Activated T-helper 17 cell treated with anti-CD3 and anti-CD28 coated beads, Interleukin-2, amount 50 U/mL, for 72 hours (primary cell): Measurements from ENCODE around the gene RILP. TPM values are rescaled to one million over a fixed set of nuclear protein-coding genes. Genes with fewer than 3 reads are reported as not detected.
"Not testable (repeated sequence)": the region's sequence is repeated elsewhere in the genome, so short reads cannot be mapped to it uniquely, and the experiment has no call there.

Source experiments
- ATAC-seq: fragments of 150-1000 bp; cut with Tn5 transposase; replicated peaks from 2 replicates; pipeline ENCODE4 v1.10.0; 2021; ENCODE audit warnings: mild to moderate bottlenecking, moderate library complexity
- H3K27ac Mint-ChIP-seq: one replicate; pipeline ENCODE4 v1.8.0; 2022; ENCODE audit warnings: mixed read lengths
- H3K27me3 Mint-ChIP-seq: one replicate; pipeline ENCODE4 v1.8.0; 2022; ENCODE audit warnings: mixed read lengths
- H3K36me3 Mint-ChIP-seq: one replicate; pipeline ENCODE4 v1.8.0; 2022; ENCODE audit warnings: low read depth, mild to moderate bottlenecking, mixed read lengths
- H3K4me1 Mint-ChIP-seq: one replicate; pipeline ENCODE4 v1.8.0; 2022; ENCODE audit warnings: mixed read lengths
- H3K4me3 Mint-ChIP-seq: one replicate; pipeline ENCODE4 v1.8.0; 2022; ENCODE audit warnings: mild to moderate bottlenecking, mixed read lengths
- H3K9me3 Mint-ChIP-seq: one replicate; pipeline ENCODE4 v1.8.0; 2022; ENCODE audit warnings: mixed read lengths
- total RNA-seq, 2 donors: library from RNA; stranded (reverse); gene quantifications; one replicate each; pipeline ENCODE4 v1.2.3, GENCODE V29; 2022

RILP gene
- total RNA-seq, 2 donors from 2014 or later: 2.4 to 6.1 TPM

- no peak overlapping the region for H3K27ac Mint-ChIP-seq
- H3K4me3 Mint-ChIP-seq: no peak overlapping the region
- no peak for ATAC-seq
- no peaks in the 10 kb centered on the region for H3K9me3 Mint-ChIP-seq
- H3K4me1 Mint-ChIP-seq: peaks cover 3% of the 10 kb centered on the region
- H3K36me3 Mint-ChIP-seq: peaks cover 87% of the 10 kb centered on the region
- no peaks in the 10 kb centered on the region for H3K27me3 Mint-ChIP-seq
Measured at GRCh38 chr17:1653735-1654134, 4.1 kb upstream of the RILP start.

DNA sequence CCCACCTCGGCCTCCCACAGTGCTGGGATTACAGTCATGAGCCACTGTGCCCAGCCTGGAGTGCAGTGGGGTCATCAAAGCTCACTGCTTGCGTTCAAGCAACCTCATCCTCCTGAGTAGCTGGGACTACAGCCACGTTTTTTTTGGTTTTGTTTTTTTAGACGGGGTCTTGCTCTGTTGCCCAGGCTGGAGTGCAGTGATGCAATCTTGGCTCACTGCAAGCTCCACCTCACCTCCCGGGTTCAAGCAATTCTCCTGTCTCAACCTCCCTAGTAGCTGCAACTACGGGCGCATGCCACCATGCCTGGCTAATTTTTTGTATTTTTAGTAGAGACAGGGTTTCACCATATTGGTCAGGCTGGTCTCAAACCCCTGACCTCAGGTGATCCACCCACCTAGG lies 3.1 kb upstream of the RILP start:
- not testable (repeated sequence) for H3K9me3 Mint-ChIP-seq, H3K27ac Mint-ChIP-seq, H3K4me3 Mint-ChIP-seq, ATAC-seq, H3K4me1 Mint-ChIP-seq, H3K27me3 Mint-ChIP-seq
- H3K36me3 Mint-ChIP-seq: peaks cover 77% of the 10 kb centered on the region

DNA sequence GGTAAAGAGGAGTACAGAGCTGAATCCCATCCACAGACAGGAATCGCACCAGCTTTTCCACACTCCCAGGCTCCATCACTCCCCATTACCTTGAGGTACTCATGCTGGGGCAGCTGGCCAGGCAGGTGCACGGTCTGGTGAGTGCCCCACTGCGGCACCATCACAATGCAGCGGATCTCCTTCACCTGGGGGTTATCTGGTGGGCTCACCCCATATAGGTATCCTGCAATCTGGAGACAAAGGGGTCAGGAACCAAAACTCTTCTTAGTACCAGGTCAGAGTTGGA lies 1.8 kb upstream of the RILP start:
- Mint-ChIP-seq H3K27me3 (no peaks in the 10 kb centered on the region), H3K27ac (no peak overlapping the region), H3K36me3 (peaks cover 65% of the 10 kb centered on the region), H3K4me1 (peaks cover 3% of the 10 kb centered on the region), H3K9me3 (no peaks in the 10 kb centered on the region), H3K4me3 (no peak overlapping the region)
- no peak for ATAC-seq

DNA sequence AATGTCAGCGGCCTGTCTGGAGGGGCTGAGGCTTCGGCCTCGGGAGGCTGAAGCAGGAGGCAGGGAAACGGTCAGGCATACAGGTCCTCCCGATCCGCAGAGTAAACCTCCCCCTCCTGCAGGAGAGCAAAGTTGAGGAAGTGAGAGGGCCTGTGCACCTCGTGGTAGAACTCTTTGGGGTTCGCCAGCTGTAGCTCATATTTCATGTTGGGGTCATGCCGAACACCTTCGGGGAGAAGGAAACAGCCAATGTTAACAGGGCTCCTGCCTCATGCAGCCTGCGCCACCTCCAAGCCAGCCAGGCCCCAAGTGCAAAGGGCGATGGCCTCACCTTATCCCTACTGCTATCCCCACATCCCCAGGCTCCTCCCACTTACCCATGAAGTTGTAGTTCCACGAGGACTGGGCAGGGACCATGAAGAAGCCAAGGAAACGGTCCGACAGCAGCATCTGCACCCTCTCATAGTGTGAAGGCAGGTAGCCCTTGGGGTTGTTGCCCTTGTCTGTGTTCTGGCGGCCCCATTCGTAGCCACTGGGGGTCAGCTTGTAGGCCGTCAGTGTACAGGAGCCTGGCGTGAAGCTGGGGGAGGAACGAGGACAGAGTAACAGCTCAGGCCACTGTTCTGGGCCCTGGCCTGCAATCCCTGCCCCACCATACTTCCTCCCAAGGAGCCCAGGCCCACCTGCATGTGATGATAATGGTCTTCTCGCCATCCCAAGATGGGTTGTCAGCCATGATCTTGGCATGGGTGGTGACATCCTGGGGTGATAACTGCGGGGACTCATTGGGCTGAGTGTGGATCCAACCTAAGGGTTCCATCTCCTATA lies 1.3 kb upstream of the RILP start:
- Mint-ChIP-seq H3K9me3 (no peaks in the 10 kb centered on the region), H3K4me1 (no peaks in the 10 kb centered on the region), H3K36me3 (peaks cover 59% of the 10 kb centered on the region), H3K27ac (no peak overlapping the region), H3K27me3 (no peaks in the 10 kb centered on the region), H3K4me3 (no peak overlapping the region)
- no peak for ATAC-seq

GRCh38 chr17:1648963-1649843 lies 463 bp downstream of the RILP start:
- Mint-ChIP-seq H3K27ac (no peak overlapping the region), H3K9me3 (no peaks in the 10 kb centered on the region), H3K36me3 (peaks cover 42% of the 10 kb centered on the region), H3K27me3 (no peaks in the 10 kb centered on the region), H3K4me3 (peak overlapping the region; percentile 52), H3K4me1 (peaks cover 4% of the 10 kb centered on the region)
- peak; percentile 82 for ATAC-seq

- H3K36me3 Mint-ChIP-seq: peaks cover 33% of the 10 kb centered on the region
- no peaks in the 10 kb centered on the region for H3K27me3 Mint-ChIP-seq
- ATAC-seq: no peak
- no peak overlapping the region for H3K27ac Mint-ChIP-seq
- no peaks in the 10 kb centered on the region for H3K9me3 Mint-ChIP-seq
- peaks cover 8% of the 10 kb centered on the region for H3K4me1 Mint-ChIP-seq
- H3K4me3 Mint-ChIP-seq: peak overlapping the region; percentile 52
Measured at GRCh38 chr17:1648173-1648962, 1.3 kb downstream of the RILP start.

GRCh38 chr17:1647802-1648171 lies 1.9 kb downstream of the RILP start:
- Mint-ChIP-seq H3K9me3 (no peaks in the 10 kb centered on the region), H3K27ac (no peak overlapping the region), H3K27me3 (no peaks in the 10 kb centered on the region), H3K4me1 (peaks cover 8% of the 10 kb centered on the region), H3K36me3 (peaks cover 27% of the 10 kb centered on the region), H3K4me3 (peak overlapping the region; percentile 52)
- ATAC-seq: no peak

DNA sequence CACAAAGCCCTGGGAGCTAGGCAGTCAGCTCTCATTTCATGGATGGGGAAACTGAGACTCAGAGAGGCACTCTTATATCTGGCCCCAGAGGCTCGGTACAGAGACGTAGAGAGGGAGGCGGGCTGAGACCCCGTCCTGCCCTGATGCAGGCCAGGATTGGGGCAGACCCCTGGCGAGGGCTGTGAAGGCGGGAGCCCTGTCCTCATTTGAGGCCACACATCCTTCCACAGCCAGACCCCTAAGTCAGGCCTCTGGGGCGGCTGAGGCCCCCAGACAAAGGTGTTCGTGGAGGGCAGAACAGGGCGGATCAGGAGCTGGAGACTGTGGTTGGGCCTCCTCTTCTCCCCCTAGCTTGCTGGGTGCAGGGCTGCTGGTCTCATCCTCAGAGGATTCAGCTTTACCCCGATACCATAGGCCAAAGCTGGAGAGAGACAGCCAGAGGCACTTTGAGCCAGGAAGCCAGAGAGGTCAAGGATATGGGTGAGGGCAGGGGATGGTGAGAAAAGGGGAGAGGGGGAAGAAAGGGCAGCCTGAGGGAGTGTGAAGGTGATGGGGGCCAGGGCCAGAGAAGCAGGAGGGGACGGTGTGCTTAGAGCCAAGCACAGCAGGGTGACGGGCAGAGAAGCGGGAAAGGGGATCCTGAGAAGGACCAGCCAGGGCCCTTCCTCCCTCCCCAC lies 3.3 kb downstream of the RILP start:
- Mint-ChIP-seq H3K36me3 (peaks cover 13% of the 10 kb centered on the region), H3K4me3 (peak overlapping the region; percentile 30), H3K9me3 (no peaks in the 10 kb centered on the region), H3K4me1 (peaks cover 8% of the 10 kb centered on the region), H3K27me3 (no peaks in the 10 kb centered on the region), H3K27ac (peak overlapping the region; percentile 30)
- no peak for ATAC-seq

DNA sequence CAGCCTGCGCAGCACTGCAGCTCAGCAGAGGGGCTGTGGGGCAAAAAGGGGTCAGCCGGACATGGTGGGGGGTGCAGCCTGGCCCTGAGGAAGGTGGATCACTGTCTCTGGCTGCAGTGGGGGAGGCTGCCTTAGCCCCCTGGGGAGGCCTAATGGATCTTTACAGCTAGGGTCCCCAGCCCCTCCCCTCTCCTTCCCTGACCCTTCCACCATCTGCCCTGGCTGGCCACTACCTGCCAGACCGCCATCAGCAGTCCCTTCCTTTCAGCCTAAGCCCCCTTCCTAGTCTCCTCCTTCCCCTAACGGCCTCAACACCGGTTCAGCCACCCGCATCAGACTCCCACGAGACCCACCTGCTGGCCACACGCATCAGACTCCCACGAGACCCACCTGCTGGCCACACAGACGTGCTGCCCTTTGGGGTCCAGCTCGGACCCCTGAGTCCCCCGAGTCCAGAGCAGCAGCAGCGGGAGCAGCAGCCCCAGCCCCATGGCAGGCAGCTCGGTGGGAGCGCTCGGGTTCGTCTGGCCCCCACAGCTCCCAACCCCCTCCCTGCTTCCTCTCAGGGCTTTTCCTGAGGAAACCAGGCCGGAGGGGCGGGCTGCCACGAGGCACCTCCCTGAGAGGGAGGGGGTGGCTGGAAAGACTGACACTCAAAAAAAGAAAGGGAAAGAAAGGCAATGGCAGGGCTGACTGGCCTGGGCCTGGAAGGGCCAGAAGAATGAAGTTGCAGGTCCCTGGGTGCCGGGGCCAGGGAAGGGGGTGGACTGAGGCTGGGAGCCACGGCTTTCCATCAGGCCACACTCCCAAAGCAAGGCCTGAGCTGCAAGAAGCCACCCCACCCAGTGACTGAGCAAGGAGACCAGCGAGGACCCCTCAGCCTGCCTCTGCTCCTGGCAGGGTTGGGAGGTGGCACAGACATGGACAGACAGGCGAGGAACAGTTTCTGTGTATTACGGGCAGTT lies 4.2 kb downstream of the RILP start, which contains the start of gene SCARF1:
Gene SCARF1 (minus strand): TSS at position 526 of the 965 bp plus-strand sequence. CDS start 35 bp downstream, at position 491.
- Mint-ChIP-seq H3K4me3 (peak within 1 kb of the TSS; percentile 85), H3K4me1 (peaks cover 8% of the 10 kb centered on the region), H3K27ac (peak within 1 kb of the TSS; percentile 93), H3K36me3 (peaks cover 7% of the 10 kb centered on the region), H3K9me3 (no peaks in the 10 kb centered on the region), H3K27me3 (no peaks in the 10 kb centered on the region)
- no peak for ATAC-seq

DNA sequence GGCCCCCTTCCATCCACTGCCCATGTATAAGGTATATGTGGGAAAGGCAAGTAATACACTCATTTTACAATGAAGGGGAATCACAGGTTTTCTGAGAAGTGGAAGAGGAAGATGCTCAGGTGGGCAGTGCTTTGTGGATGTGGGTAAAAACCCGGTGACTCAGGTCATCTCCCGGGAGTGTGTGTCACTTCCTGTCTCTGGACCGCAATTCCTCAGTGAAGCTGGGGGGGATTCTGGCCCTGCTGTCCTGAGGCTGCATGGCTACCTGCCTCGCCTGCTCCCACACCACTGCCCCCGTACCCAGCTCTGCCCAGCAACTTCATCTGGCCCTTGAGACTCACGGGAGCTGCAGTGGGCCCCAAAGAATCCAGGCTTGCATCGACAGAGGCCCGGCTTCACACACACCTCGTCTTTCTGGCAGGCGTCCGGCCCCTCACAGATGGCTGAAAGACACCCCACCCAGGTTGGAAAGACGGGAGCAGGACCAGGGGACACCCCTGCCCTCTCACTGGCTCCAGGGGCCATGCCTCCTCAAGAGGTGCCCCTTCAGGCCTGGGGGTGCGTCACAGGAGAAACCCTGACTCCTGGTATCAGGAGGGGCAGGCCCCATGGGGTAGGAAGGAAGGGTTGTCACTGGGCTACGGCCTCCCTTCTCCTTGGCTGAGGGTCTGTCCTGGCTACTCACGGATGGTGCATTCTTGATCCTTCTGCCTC lies 5.0 kb downstream of the RILP start:
- ATAC-seq: peak; percentile 59
- H3K27ac Mint-ChIP-seq: peak overlapping the region; percentile 93

DNA sequence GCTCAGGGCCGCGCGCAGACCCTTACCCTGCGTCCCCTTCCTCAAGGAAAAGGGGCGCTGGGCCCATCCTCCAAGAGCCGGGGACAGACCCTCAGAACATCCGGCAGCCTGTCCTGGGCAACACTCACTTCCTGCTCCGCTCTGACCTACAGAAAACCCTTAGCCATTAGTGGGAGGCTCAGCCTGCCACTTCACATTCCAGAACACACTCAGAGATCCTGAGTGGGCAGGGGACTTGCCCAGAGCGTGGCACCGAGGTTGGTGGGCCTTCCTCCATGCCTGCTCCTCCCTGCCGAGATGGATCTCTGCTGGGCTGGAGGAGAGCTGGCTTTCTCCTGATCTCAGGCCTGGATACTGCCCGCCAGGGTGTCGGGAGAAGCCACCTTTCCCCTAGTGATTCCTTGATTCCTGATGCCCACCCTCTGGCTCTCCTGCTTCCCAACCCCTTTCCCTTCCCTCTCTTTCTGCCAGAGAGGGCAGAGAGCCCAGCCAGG lies 5.6 kb downstream of the RILP start:
- Mint-ChIP-seq H3K27ac (peak overlapping the region; percentile 93), H3K4me3 (peak overlapping the region; percentile 85), H3K9me3 (no peaks in the 10 kb centered on the region), H3K36me3 (no peaks in the 10 kb centered on the region), H3K27me3 (no peaks in the 10 kb centered on the region), H3K4me1 (peaks cover 8% of the 10 kb centered on the region)
- ATAC-seq: peak; percentile 37

More for the DNA sequence above, 5.0 kb downstream of the RILP start:
- H3K36me3 Mint-ChIP-seq: peaks cover under 1% of the 10 kb centered on the region
- no peaks in the 10 kb centered on the region for H3K27me3 Mint-ChIP-seq
- H3K4me1 Mint-ChIP-seq: peaks cover 8% of the 10 kb centered on the region
- H3K4me3 Mint-ChIP-seq: peak overlapping the region; percentile 85
- no peaks in the 10 kb centered on the region for H3K9me3 Mint-ChIP-seq

- peaks cover 8% of the 10 kb centered on the region for H3K4me1 Mint-ChIP-seq
- peak overlapping the region; percentile 85 for H3K4me3 Mint-ChIP-seq
- no peaks in the 10 kb centered on the region for H3K27me3 Mint-ChIP-seq
- peak overlapping the region; percentile 93 for H3K27ac Mint-ChIP-seq
- ATAC-seq: peak; percentile 17
- no peaks in the 10 kb centered on the region for H3K9me3 Mint-ChIP-seq
- no peaks in the 10 kb centered on the region for H3K36me3 Mint-ChIP-seq
Measured at GRCh38 chr17:1643293-1643998, 6.2 kb downstream of the RILP start.
